IPS DF 6.9 (cell line): Measurements from ENCODE around the gene INPP5A.

ENCODE experiments used
- DNase-seq: peaks from one replicate; pipeline ENCODE4 v3.0.0-alpha.2; 2013; ENCODE audit warnings: low read depth, low spot score
- H3K27ac ChIP-seq: one replicate; pipeline ENCODE4 v1.5.1; 2013; ENCODE audit warnings: low read length, control low read depth
- H3K27me3 ChIP-seq: 2 replicates; pipeline ENCODE4 v1.6.1; 2013; ENCODE audit warnings: mild to moderate bottlenecking, low read length; ENCODE audit not compliant: control insufficient read depth, insufficient read depth
- H3K36me3 ChIP-seq: 2 replicates; pipeline ENCODE4 v1.6.1; 2013; ENCODE audit warnings: low read length; ENCODE audit not compliant: control insufficient read depth, insufficient read depth
- H3K4me1 ChIP-seq: 2 replicates; pipeline ENCODE4 v1.6.1; 2013; ENCODE audit warnings: low read length; ENCODE audit not compliant: control insufficient read depth, insufficient read depth
- H3K4me3 ChIP-seq: 2 replicates; pipeline ENCODE4 v1.5.1; 2013; ENCODE audit warnings: mild to moderate bottlenecking, low read length
- H3K9me3 ChIP-seq: 2 replicates; pipeline ENCODE4 v1.6.1; 2013; ENCODE audit warnings: low read length, inconsistent platforms; ENCODE audit not compliant: control insufficient read depth, insufficient read depth
- WGBS: extraction: QIAGEN DNeasy Blood & Tissue Kit; methylation state at CpG from one replicate; pipeline ENCODE4 v1.1.7; 2013; ENCODE audit warnings: mixed read lengths, missing lambda C conversion rate; ENCODE audit not compliant: insufficient read length, insufficient coverage; 5-methylcytosine and 5-hydroxymethylcytosine counted together

The INPP5A gene

GRCh38 chr10:132692311-132692710, 154.7 kb downstream of the INPP5A start:
- Histone ChIP-seq H3K9me3 (no peaks in the 10 kb centered on the region), H3K4me1 (no peaks in the 10 kb centered on the region), H3K27me3 (no peaks in the 10 kb centered on the region), H3K36me3 (no peaks in the 10 kb centered on the region; the same call in 1 of the 2 replicates), H3K27ac (no peak overlapping the region), H3K4me3 (no peak overlapping the region)
- no peak for DNase-seq
- WGBS = no CpG with 5 or more reads among the region's 2 CpGs

GRCh38 chr10:132693676-132694075, 156.1 kb downstream of the INPP5A start:
- no peaks in the 10 kb centered on the region for H3K4me1 ChIP-seq
- H3K27me3 ChIP-seq = no peaks in the 10 kb centered on the region
- H3K36me3 ChIP-seq = no peaks in the 10 kb centered on the region; the same call in 1 of the 2 replicates
- H3K9me3 ChIP-seq = no peaks in the 10 kb centered on the region
- DNase-seq = no peak
- no peak overlapping the region for H3K27ac ChIP-seq
- H3K4me3 ChIP-seq = no peak overlapping the region

- no peak overlapping the region for H3K27ac ChIP-seq
- no peaks in the 10 kb centered on the region for H3K27me3 ChIP-seq
- no peaks in the 10 kb centered on the region for H3K4me1 ChIP-seq
- H3K9me3 ChIP-seq = no peaks in the 10 kb centered on the region
- no CpG with 5 or more reads among the region's 2 CpGs for WGBS
- no peak for DNase-seq
- no peaks in the 10 kb centered on the region for H3K36me3 ChIP-seq
- no peak overlapping the region for H3K4me3 ChIP-seq
Measured at GRCh38 chr10:132696204-132696603, 158.6 kb downstream of the INPP5A start.

DNA sequence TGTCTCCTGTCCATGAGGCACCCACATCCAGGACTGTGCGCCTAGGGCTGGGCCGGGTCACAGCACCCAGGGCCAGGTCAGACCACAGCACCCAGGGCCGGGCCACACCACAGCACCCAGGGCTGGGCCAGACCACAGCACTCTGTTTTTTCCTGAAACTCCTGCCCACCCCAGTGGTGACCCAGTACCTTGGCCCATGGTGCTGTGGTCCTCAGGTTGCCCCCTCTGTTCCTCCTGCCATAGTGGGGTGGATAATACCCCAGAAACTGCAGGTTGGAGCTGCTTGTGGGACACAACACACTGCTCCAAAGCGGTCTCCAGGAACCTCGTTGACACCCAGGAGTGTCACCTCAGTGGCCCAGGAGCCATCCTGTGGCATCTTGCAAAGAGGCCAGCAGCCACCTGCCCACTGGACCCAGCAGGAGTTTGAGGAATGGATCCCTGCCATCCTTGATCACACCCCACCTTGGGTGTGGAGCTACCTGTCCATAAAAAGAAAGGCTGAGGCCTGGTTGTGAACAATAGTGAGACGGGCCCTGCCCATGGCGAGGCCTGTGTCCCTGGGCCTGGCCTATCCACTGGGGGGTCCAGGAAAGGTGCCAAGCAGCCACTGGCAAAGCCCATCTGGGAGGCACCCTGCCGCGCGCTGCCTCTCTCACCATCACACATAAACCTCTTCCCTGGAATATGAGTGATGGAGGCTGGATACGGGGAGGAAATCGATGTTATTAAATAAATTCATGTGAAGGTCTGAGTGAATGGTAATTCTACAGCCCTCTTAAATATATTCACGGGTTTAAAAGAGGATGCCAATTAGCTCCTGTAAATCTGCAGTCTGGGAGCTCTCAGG, 159.4 kb downstream of the INPP5A start:
- Histone ChIP-seq H3K4me1 (no peaks in the 10 kb centered on the region), H3K36me3 (no peaks in the 10 kb centered on the region), H3K9me3 (no peaks in the 10 kb centered on the region), H3K27ac (no peak overlapping the region), H3K4me3 (no peak overlapping the region), H3K27me3 (no peaks in the 10 kb centered on the region)
- no peak for DNase-seq
- WGBS = no CpG with 5 or more reads among the region's 13 CpGs

DNA sequence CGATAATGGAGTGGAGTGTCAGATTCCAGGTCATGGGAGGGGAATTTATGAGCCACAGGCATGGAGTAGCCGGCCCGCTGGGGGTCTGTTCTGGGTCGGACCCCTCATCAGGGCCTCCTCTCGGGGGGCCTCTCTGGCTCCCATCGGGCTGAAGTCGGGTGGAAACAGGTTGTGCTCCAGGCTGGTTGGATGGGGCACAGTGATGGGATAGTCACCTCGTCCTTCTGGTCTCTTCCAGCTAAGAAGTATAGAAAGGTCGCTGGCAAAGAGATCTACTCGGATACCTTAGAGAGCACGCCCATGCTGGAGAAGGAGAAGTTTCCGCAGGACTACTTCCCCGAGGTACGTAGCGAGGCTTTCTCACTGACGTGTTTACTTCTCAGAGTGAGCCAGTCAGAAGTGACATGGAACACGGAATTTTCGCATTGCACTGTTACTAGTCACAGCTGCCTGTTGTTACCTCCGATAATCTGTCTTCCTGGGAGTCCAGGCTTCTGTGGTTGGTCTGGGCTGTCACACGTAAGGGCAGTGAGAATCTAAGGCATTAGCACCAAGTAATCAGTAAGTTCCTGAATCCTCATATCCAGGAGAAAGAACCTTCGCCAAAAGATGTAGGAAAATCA, 160.1 kb downstream of the INPP5A start:
- Histone ChIP-seq H3K27ac (no peak overlapping the region), H3K4me1 (no peaks in the 10 kb centered on the region), H3K27me3 (no peaks in the 10 kb centered on the region), H3K36me3 (no peaks in the 10 kb centered on the region), H3K4me3 (no peak overlapping the region), H3K9me3 (no peaks in the 10 kb centered on the region)
- no CpG with 5 or more reads among the region's 21 CpGs for WGBS
- no peak for DNase-seq

- Histone ChIP-seq H3K36me3 (no peaks in the 10 kb centered on the region), H3K4me1 (no peaks in the 10 kb centered on the region), H3K27me3 (no peaks in the 10 kb centered on the region), H3K27ac (no peak overlapping the region), H3K4me3 (no peak overlapping the region), H3K9me3 (no peaks in the 10 kb centered on the region)
- DNase-seq = no peak
- no CpG with 5 or more reads among the region's 24 CpGs for WGBS
Measured at GRCh38 chr10:132698211-132698751, 160.7 kb downstream of the INPP5A start.

DNA sequence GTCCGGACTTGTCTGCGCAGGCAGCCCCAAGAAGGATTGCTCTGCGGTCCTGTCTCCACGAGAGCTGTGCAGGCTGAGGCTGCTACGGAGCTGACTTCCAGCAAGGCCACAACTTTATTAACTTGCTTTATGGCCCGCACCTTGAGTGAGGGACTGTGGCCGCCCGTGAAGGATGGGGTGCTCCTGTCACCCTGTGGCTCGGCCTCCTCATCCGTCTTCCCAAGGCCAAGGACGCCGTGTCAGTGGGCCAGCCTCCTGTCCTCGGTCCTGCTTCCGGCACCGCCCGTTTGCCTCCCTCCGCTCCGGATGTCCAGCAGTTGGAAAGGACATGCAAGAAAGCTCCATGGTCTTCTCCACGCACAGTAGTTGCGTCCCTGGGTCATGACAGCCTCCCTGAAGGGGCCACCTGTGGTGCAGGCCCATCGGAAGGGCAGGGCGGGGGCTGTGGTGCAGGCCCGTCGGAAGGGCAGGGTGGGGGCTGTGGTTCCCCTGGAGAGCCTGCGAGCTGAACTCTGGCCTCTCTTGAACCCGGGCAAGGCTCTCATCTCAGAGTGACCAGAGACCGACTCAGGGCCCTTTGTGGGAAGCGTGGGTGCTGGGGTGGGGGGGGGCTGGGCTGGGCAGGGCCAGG, 161.3 kb downstream of the INPP5A start:
- H3K9me3 ChIP-seq = no peaks in the 10 kb centered on the region
- no peak for DNase-seq
- WGBS = no CpG with 5 or more reads among the region's 28 CpGs

GRCh38 chr10:132699411-132700155, 162.0 kb downstream of the INPP5A start:
- no peak overlapping the region for H3K27ac ChIP-seq
- DNase-seq = no peak
- no peaks in the 10 kb centered on the region for H3K27me3 ChIP-seq
- H3K9me3 ChIP-seq = no peaks in the 10 kb centered on the region
- no peak overlapping the region for H3K4me3 ChIP-seq
- H3K4me1 ChIP-seq = no peaks in the 10 kb centered on the region
- H3K36me3 ChIP-seq = no peaks in the 10 kb centered on the region
- WGBS = no CpG with 5 or more reads among the region's 18 CpGs

More for the DNA sequence above, 161.3 kb downstream of the INPP5A start:
- H3K27ac ChIP-seq = no peak overlapping the region
- H3K27me3 ChIP-seq = no peaks in the 10 kb centered on the region
- H3K4me1 ChIP-seq = no peaks in the 10 kb centered on the region
- H3K4me3 ChIP-seq = no peak overlapping the region
- H3K36me3 ChIP-seq = no peaks in the 10 kb centered on the region

GRCh38 chr10:132700156-132701098, 162.8 kb downstream of the INPP5A start:
- Histone ChIP-seq H3K4me3 (no peak overlapping the region), H3K9me3 (no peaks in the 10 kb centered on the region), H3K4me1 (no peaks in the 10 kb centered on the region), H3K27ac (no peak overlapping the region), H3K27me3 (no peaks in the 10 kb centered on the region), H3K36me3 (no peaks in the 10 kb centered on the region)
- DNase-seq = no peak
- WGBS = no CpG with 5 or more reads among the region's 27 CpGs
